H4 (cell line): ENCODE data around the gene GEN1. TPM values are rescaled to one million over a fixed set of nuclear protein-coding genes. Genes with fewer than 3 reads are reported as not detected.

Experiments
- DNase-seq: peaks from one replicate; pipeline ENCODE4 v3.0.0-alpha.2; 2015; ENCODE audit warnings: low spot score
- total RNA-seq: library from RNA; depleted of rRNA; stranded (reverse); fragments of >200 nt; shearing (Covaris generic); gene quantifications from 2 replicates; pipeline ENCODE4 v1.2.3, GENCODE V29; 2014

The GEN1 gene
- total RNA-seq, 1 experiment from 2014 or later: 8.7 TPM

DNA sequence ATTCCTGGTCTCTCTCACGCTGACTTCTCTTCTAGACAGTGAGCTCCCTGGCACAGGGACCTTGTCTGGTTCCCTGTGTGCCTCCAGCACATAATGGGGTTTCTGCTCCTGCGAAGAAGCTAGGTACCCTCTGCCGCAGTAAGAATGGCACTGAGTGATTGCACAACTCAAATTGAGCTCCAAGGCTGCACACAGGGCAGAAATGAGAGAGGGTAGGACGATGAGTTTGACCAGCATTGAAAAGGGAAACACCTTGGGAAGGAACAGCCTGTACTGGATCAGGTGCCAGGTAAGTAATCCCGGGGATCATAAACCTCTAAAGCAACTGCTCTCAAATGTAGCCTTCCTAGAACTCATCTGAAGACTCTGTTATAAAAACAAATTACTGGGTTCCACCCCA lies 41.4 kb downstream of the GEN1 start:
- no peak for DNase-seq

DNA sequence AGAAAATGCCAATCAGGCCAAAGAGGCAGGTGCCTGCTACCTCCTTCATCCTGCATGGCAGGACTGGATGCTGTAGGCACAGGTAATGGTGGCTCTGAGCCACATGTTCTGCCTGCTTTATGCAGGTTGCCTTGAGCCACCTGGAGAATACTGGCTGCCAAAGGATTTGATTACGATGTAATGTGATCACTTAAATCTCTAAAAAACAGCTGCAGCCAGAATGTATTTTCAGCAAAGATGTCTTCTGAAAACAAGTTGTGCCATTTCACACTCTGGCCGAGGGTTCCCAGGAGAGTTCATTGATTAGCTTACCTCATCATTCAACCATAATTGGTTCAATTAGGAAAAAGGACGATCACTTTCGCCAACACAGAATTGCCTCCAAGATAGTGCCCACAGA lies 44.4 kb downstream of the GEN1 start:
- no peak for DNase-seq

DNA sequence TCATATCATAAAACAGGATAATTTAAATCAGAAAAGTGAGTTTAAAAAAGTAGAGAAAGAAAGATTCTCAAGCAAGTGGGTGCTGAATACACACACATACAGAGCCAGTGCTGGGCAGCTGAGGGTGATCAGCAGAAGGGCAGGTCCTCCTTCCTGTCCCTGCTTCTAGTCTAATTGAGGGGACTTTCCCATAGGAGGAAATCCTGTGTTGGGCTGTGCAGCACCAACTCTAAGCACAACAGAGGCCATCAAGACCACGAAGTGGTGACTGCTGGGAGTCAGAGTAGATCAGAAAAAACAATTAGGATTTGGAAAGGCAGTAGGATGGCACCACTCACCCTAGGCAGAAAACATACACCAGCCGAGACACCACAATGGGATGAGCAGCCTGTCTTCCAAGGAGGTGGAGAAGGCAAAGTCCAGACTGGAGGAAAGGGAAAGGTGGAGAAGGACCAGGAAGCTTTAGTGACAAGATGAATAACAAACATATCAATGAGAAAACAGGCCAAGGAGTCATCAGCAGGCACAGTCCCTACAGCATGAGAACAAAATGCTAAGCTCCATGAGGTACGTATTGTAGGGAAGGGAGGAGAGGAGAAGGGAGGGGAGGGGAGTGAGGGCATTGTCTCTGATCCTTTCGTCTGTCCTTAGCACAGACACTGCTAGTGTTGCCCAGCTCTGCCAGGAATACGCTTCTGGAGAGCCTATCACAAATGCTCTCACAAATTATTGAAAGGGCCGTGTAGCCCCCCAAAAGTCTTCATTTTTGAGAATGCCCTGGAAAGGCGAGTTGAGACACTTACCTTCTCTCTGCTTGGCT lies 45.6 kb downstream of the GEN1 start:
- DNase-seq: no peak

DNA sequence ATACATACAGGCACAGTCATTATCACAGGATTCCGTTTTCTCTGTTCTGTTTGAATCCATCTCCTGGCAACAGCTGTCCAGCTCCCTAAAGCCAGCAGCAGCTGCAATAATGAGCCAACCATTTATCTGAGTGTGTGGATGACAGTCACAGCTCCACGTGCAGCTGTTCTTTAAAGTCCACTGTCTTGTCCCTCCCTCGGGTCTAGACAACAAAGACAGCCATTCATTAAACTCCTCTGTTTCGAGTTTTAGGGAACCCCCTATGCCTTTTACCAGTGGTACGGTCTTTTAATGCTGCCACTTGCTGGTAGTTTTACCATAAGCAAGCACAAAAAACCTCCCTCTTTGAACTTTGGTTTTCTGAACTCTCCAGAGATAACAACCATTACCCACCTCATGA lies 46.3 kb downstream of the GEN1 start:
- DNase-seq: no peak

DNA sequence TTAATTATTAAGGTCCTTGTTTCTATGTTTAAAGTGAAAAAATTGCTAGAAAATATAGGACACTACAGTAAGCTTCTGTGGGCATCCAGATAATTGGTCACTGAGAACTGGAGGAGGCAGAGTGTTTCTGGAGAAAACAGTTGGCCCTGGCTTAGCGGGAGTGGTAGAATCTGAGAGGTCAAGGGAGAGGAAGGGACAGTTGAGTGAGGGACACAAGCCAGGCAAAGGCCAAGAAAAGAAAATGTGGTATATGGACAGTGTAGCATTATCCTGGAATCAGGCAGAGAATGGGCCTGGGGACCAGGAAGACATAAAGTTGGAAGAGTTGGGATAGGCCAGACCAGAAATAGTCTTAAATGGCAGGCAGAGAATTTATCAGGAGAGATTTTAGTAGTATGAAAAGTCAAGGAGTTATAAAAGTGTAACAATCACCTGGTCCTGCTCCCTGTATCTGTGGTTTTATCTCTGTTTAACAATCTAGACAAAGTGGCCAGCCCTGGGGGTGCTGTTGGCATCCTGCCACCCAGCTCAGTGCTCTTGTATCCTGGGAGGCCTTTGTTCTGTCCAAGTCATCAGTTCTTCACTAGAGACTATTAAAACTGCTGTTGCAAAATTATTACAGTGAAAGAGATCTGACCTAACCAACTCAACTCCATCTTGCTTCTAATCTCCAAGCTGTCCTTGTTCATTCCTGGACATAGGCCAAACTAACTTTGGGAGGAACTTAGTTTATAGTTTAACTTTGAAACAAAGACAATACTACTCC lies 46.9 kb downstream of the GEN1 start:
- DNase-seq: no peak

DNA sequence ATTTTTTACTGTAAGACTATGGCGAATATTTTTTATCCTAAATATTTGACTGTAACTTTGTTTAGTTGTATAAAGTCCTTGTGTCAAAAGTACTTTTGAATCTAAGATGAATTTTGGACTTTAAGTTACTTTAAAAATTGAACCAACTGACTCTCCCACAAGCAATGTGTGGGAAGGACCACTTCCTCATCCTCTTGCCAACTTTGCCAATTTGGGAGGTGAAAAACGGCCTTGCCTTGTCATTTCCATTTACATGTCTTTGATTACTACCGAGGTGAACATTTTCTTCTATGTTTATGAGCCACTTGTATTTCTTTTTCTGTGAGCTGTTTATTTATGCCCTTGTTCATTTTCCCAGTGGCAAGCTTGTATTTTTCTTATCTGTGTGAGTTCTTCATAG lies 49.6 kb downstream of the GEN1 start:
- DNase-seq: no peak

DNA sequence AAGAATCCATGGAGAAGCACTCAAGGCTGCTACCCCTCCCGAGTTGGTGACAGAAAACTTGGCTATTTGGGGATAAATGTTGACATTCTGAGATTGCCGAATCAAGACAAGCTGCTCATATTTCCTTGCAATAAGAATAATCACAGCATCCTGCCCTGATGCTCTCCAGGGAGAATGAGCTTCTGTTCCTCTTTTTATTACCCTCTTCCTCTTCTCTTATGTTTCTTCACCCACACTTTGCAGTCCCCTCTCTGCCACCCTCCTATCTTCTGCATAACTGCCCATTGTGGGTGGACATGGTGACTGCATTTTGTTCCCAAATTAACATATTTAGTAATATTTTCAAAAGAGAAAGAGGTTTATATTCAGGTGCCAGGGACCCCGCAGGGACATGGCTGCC lies 50.4 kb downstream of the GEN1 start:
- DNase-seq: no peak

DNA sequence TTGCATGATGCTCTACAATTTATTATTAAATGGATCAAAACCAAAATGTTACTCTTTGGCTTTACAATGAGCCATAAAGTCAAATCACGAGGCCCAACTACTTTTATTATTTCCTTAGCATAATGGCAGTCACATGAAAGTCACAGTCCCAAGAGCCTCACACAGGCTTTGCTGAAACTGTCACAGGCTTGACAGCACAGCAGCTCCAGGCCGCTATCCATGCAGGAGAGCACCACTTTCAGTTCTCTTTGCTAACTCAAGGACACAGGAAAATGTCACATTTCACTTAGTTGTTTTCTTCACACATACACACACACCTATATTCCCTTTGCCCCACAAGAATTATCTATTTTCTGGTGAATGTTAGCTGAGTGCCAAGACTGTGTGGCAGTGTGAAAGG lies 51.2 kb downstream of the GEN1 start:
- DNase-seq: no peak

DNA sequence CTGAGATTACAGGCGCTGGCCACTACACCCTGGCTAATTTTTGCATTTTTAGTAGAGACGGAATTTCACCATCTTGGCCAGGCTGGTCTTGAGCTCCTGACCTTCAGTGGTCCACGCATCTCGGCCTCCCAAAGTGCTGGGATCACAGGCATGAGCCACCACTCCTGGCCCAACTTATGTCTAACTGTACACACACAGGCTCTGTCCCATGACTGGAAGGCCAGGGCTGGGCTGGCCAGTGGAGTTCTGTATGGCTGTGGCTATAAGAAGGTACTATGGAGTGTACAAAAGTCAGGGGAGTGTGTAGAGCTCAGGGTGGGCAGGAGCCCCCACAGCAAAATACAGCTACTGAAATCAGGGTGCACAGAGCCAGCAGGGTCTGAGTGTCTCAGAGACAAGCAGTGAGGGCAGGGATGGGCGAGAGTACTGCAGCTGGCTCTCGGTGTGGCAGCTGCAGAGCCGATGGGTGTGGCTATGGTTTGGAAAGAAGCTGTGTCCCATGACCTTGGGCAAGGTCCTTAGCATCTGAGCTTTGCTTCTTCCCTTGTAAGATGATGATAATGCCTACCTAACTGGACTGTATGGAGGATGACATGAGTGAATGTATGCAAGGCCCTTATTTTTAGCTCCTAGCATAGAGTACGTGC lies 51.9 kb downstream of the GEN1 start:
- DNase-seq: no peak

DNA sequence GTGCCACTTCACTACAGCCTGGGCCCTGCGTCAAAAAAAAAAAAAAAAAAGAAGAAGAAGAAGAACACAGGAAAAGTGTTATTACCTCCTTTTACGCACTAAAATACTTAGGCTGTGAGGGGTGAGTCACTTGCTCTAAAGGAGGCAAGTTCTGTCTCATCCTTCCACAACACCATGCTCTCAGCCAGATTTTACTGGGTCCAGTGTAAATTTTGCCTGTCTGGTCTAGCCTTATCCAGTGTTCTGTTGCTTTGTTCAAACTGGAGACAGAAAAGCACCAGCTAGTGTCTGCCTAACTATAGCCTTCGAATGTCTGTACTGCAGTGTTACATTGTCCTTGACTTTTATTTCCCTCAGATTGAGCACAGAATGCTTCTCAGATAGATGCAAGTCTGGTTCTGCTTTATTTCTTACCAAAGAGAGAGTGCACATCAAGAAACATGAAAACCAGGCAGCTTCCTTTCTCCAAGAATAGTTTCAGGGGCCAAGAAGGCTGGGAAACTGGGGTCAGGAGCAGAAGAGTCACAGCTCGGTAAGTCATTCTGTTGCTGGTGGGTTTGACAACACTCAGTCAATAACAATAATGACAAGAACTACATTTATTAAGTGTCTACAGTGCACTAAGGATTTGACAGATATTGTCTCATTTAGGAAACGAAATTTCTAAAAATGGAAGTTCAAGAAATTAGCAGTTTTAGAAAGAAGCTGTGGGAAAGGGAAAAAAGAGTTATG lies 59.2 kb downstream of the GEN1 start:
- DNase-seq: no peak

DNA sequence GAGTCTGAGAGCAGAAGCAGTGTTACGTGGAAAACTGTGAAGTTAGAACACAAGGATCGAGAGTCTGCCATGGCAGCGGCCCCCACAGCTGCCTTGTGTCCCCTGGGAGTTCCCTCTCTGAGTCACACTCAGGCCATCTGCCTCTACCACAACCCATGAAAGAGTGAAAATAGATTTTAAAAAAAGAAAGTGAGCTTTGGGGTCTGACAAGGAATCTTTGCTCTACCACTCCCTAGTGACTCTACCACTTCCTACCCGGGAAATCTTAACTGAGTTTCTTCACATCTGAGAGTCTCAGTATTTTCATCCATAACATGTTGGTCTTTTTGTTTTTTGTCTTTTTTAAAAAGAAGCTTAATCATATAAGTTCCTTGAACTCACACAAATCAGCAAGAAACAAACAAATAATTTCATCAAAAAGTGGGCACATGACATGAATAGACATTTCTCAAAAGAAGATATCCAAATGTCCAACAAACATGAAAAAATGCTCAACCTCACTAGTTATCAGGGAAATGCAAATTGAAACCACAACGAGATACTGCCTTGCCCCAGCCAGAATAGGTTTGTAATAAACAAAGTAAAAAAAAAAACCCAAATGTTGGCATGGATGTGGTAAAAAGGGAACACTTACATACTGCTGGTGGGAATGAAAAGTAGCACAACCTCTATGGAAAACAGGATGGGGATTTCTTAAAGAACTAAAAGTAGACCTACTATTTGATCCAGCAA lies 60.0 kb downstream of the GEN1 start:
- DNase-seq: no peak

DNA sequence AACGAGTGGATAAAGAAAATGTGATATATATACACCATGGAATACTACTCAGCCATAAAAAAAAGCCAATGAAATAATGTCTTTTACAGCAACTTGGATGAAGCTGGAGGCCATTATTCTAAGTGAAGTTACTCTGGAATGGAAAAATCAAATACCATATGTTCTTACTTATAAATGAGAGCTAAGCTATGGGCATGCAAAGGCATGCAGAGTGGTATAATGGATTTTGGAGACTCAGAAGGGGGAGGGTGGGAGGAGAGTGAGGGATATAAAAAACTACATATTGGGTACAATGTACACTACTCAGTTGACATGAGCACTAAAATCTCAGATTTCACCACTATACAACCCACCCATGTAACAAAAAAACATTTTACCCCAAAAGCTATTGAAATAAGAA lies 60.7 kb downstream of the GEN1 start:
- DNase-seq: no peak

DNA sequence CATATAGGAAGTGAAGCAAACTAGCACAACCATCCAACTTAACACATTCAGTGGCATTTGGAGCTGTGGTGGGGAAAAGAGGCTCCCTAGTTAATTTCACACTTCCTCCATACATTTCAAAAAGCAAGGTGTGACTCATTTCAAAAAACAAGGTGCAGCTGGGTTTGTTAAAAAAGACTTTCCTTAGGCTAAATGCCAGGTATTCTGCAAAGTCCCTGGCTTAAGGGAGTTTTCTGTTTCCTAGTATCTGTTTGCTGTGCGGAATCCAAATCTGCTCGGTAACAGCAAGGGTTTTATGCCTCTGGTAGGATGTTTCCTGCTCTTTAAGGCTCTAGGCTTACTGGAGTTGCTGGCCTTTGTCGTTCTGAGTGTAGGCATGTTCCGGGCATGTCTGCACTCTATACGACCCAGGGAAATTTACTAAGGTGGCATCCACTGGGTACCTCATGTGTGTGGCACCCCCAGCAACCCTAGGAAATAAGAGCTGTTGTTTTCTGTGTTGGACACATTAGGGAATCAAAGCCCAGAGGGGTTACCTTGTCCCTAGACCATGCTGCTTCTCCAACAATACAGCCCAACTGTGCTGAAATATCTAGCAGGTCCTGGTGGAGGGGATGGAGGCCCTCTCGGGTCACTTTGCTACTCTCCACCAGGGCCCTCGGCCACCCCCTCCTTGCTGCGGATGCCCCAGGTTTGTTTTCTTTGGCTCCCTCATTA lies 61.7 kb downstream of the GEN1 start:
- DNase-seq: no peak

DNA sequence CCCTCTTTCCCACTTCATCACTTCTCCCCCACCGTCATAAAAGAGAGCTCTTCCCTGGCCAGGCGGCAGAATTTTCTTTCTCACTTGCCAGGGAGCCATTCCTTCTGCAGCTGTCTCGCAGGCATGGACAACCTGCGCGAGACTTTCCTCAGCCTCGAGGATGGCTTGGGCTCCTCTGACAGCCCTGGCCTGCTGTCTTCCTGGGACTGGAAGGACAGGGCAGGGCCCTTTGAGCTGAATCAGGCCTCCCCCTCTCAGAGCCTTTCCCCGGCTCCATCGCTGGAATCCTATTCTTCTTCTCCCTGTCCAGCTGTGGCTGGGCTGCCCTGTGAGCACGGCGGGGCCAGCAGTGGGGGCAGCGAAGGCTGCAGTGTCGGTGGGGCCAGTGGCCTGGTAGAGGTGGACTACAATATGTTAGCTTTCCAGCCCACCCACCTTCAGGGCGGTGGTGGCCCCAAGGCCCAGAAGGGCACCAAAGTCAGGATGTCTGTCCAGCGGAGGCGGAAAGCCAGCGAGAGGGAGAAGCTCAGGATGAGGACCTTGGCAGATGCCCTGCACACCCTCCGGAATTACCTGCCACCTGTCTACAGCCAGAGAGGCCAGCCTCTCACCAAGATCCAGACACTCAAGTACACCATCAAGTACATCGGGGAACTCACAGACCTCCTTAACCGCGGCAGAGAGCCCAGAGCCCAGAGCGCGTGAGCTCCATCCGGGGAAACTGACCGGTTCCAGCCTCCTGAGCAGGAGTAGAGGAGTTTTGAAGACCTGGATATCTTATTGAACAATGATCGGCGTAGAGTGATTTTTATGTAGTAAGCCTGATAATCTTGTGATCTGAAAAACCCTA lies 62.7 kb downstream of the GEN1 start, which contains the start of gene MSGN1:
TSS of gene MSGN1 (plus strand) at position 65 of the 850 bp plus-strand sequence. CDS start at position 124, 59 bp downstream.
- DNase-seq: no peak

DNA sequence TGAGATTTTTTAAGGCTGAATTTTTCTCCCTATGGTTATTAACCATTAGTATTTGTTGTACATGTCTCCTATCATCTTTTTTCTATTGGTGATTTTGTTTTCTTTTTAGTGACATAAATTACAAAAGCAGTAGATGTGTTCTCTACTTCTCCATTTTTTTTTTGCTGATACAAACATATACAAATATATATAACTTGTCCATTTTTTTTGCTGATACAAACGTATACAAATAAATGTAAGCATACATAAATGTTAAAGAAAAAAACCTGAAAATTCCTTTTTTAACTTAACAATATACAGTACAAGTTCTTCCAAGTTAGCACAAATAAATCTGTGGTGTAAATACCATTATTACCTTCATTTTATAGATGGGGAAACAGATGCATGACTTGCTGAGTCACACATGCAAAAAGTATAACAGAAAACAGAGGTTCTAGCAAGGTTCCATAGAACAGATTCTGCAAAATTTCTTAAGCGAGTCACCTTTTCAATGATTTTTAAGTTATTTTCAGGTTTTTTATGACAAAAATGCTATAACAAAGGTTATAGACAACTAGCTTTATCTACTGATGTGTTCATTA lies 64.4 kb downstream of the GEN1 start:
- DNase-seq: no peak

DNA sequence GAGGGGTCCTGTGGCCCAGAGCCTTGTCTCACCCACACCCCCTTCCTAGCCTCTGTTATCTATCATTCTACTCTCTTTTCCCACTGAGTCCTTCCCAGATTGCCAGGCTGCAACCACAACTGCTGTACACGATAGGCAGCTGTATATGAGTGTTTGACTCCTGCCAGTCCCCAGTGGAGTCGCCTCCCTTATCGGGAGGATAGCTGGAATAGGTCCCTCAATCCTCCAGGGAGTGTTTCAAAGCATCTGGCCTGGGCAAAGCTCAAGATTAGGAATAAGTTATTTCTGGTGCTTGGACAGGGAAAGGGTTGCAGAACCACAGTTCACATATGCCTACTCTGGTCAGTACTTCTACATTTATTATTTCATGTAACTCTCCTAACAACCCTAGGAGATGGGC lies 67.1 kb downstream of the GEN1 start:
- DNase-seq: no peak

DNA sequence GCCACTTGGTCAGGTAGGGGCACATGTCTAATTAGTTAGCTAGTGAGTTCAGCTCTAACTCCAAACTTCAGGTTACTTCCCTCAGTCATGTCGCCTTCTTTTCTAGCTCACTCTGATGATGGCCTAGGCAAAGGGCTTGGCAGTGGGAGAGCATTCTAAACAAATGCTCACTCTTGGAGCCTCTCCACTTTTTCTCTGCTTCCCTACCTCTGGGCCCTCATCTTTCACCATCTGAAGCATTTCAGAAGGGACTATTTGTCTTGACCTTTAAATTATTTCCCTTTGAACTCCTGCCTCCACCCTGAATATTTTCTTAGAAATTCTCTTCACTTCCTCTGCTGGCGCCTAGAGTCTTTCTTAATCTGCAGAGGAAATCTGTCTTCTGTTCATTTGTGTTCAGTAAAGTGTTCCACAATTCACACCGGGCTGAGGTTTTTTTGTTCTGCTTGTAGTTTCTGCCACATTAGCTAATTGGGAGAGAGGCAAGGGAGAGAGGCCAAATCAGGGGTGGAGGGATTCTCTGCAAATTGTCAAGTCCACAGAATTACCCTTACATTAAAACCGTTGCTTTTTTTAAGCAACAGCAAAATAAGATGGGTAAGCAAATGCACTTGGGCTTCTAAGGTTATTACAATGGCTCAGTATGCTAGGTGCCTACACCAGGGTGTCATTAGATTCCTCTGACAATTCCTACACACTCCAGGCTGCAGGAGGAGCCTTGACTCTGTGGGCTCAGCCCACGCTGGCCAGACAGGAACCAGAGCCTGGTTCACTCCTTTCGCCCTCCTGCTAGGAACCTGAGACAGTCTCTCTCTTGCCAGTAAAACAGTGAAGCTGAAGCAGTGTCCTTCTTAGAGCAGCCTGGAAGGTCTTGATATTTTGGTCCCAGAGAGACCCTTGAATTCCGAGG lies 67.9 kb downstream of the GEN1 start:
- no peak for DNase-seq

DNA sequence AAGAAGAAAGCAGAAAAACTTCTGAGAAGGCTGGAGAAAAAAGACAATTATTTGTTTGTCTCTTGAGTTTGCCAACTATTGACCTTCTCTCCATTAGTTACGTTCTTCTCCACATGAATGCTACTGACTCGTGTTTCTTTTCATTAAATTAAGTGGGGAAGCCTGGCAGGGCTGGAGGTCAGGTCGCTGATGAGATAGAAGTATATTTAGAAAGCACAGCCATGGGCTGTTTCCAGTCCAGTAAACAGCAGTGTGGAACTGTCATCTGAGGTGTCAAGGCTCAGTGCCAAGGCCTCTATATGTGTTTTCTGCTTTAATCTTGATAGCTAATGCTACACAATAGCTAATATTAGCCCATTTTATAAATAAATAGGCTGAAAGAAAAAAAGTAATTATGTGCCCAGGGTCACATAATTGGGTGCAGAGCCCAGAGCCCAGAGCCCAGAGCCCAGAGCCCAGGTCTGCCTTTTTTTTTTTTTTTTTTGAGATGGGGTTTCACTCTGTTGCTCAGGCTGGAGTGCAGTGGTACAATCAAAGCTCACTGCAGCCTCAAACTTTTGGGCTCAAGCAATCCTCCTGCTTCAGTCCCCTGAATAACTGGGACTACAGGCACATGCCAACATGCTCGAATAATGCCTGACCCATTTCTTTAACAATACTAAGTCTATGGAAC lies 68.6 kb downstream of the GEN1 start:
- no peak for DNase-seq
